Astrocyte (in vitro differentiated cells and primary cell): ENCODE data around the gene TEKT2. TPM values are rescaled to one million over a fixed set of nuclear protein-coding genes. Genes with fewer than 3 reads are reported as not detected.

Source experiments
- DNase-seq: peaks from one replicate; pipeline ENCODE4 v3.0.0-alpha.2; 2010; ENCODE audit warnings: low read depth
- FAIRE-seq: peaks from 2 replicates; lab custom pipeline; 2011; peaks lifted over from hg19 to GRCh38; lab: Jason Lieb, UNC
- H2AFZ ChIP-seq: 2 replicates; pipeline ENCODE4 v1.6.0; 2012; ENCODE audit warnings: low read depth, low read length, inconsistent platforms
- H3K27ac ChIP-seq: 2 replicates; pipeline ENCODE4 v1.5.1; 2011; ENCODE audit warnings: low read depth, low read length, inconsistent platforms
- H3K27me3 ChIP-seq: 2 replicates; pipeline ENCODE4 v1.6.0; 2011; ENCODE audit warnings: low read length, inconsistent platforms; ENCODE audit not compliant: insufficient read depth
- H3K36me3 ChIP-seq: 2 replicates; pipeline ENCODE4 v1.5.1; 2011; ENCODE audit warnings: low read length, inconsistent platforms; ENCODE audit not compliant: insufficient read depth
- H3K4me1 ChIP-seq: 2 replicates; pipeline ENCODE4 v1.5.1; 2011; ENCODE audit warnings: low read length, inconsistent platforms; ENCODE audit not compliant: insufficient read depth
- H3K4me2 ChIP-seq: 2 replicates; pipeline ENCODE4 v1.6.0; 2012; ENCODE audit warnings: low read length, inconsistent platforms
- H3K4me3 ChIP-seq: 2 replicates; pipeline ENCODE4 v1.5.1; 2011; ENCODE audit warnings: low read depth, mild to moderate bottlenecking, low read length, inconsistent platforms; ENCODE audit not compliant: insufficient read depth
- H3K79me2 ChIP-seq: 2 replicates; pipeline ENCODE4 v1.6.0; 2012; ENCODE audit warnings: mild to moderate bottlenecking, low read length, inconsistent platforms; ENCODE audit not compliant: insufficient read depth
- H3K9ac ChIP-seq: 2 replicates; pipeline ENCODE4 v1.6.0; 2012; ENCODE audit warnings: mild to moderate bottlenecking, low read length, inconsistent platforms
- H3K9me3 ChIP-seq: 2 replicates; pipeline ENCODE4 v1.5.1; 2012; ENCODE audit warnings: low read depth, mild to moderate bottlenecking, low read length, inconsistent platforms; ENCODE audit not compliant: insufficient read depth
- H4K20me1 ChIP-seq: 2 replicates; pipeline ENCODE4 v1.6.0; 2012; ENCODE audit warnings: low read length, inconsistent platforms; ENCODE audit not compliant: insufficient read depth
- H3K27ac Mint-ChIP-seq: one replicate; pipeline ENCODE4 v1.8.0; 2021; ENCODE audit warnings: mild to moderate bottlenecking, mixed read lengths; ENCODE audit not compliant: unreplicated experiment
- H3K27me3 Mint-ChIP-seq: one replicate; pipeline ENCODE4 v1.8.0; 2021; ENCODE audit warnings: low read depth, mixed read lengths; ENCODE audit not compliant: unreplicated experiment
- H3K36me3 Mint-ChIP-seq: one replicate; pipeline ENCODE4 v1.8.0; 2021; ENCODE audit warnings: low read depth, mixed read lengths; ENCODE audit not compliant: unreplicated experiment
- H3K4me1 Mint-ChIP-seq: one replicate; pipeline ENCODE4 v1.8.0; 2021; ENCODE audit warnings: low read depth, mixed read lengths; ENCODE audit not compliant: unreplicated experiment
- H3K4me3 Mint-ChIP-seq: one replicate; pipeline ENCODE4 v1.8.0; 2021; ENCODE audit warnings: mild to moderate bottlenecking, moderate library complexity, mixed read lengths; ENCODE audit not compliant: unreplicated experiment
- H3K9me3 Mint-ChIP-seq: one replicate; pipeline ENCODE4 v1.8.0; 2021; ENCODE audit warnings: mild to moderate bottlenecking, mixed read lengths; ENCODE audit not compliant: unreplicated experiment
- EZH2 ChIP-seq: IDR thresholded peaks from 2 replicates; pipeline ENCODE4 v1.6.1; 2012; ENCODE audit warnings: mild to moderate bottlenecking, low read length, inconsistent platforms; ENCODE audit not compliant: insufficient read depth
- total RNA-seq: library from RNA; stranded (reverse); gene quantifications from 2 replicates; pipeline ENCODE4 v1.2.1, GENCODE V29; 2021
- TF ChIP-seq, protein P1 (sequence below): IDR thresholded peaks from 2 replicates; pipeline ENCODE4 v1.5.1; 2011; ENCODE audit warnings: low read depth, mild to moderate bottlenecking, inconsistent platforms, low read length, moderate library complexity; ENCODE audit not compliant: insufficient read depth

Gene TEKT2
- total RNA-seq, 1 donor from 2014 or later = 0.39 TPM

DNA sequence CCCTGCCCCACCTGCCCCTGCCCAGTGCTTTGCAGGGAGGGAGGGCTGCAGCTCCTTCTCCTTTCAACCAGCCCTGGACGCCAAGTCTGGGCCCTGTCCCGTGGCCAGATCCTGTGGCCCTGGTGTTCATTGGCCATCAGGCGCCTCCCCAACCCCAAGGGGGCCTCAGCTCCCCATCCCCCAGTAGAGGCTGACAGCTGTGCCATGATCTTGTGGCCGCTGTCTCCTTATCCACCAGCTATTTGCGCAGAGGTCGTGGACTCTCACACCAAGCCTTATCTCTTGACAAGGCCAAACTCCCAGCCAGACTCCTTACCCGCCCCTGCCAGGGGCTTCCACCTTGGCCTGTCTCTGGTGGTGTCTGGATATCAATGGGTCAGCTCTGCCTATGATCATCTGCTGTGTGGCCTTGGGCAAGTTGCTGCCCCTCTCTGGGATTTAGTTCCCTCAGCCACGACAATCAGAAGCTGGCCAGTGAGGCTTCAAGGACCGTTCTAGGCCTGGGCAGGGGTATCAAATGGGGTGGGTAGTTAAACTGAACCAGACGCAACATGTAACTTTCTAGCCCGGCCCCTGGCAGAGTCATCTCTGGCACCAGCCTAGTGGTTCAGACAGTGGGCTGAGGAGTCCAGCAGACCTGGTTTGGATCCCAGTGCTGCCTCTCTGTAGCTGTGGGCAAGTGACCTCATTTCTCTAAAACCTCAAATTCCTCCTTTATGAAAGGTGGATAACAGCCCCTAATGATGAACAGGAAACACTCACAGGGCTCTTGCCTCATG lies 44.4 kb downstream of the TEKT2 start:
- TF ChIP-seq, protein P1, sequence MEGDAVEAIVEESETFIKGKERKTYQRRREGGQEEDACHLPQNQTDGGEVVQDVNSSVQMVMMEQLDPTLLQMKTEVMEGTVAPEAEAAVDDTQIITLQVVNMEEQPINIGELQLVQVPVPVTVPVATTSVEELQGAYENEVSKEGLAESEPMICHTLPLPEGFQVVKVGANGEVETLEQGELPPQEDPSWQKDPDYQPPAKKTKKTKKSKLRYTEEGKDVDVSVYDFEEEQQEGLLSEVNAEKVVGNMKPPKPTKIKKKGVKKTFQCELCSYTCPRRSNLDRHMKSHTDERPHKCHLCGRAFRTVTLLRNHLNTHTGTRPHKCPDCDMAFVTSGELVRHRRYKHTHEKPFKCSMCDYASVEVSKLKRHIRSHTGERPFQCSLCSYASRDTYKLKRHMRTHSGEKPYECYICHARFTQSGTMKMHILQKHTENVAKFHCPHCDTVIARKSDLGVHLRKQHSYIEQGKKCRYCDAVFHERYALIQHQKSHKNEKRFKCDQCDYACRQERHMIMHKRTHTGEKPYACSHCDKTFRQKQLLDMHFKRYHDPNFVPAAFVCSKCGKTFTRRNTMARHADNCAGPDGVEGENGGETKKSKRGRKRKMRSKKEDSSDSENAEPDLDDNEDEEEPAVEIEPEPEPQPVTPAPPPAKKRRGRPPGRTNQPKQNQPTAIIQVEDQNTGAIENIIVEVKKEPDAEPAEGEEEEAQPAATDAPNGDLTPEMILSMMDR = no peak
- TF ChIP-seq EZH2 = no peak
- peaks cover 12% of the 10 kb centered on the region for H3K4me1 ChIP-seq
- Mint-ChIP-seq H3K9me3 (peaks cover 2% of the 10 kb centered on the region), H3K4me3 (peak overlapping the region; percentile 34), H3K27ac (peak overlapping the region; percentile 75), H3K4me1 (peaks cover 31% of the 10 kb centered on the region), H3K36me3 (no peaks in the 10 kb centered on the region), H3K27me3 (peaks cover 23% of the 10 kb centered on the region)
- no peak overlapping the region for H2AFZ ChIP-seq
- no peaks in the 10 kb centered on the region for H4K20me1 ChIP-seq
- peaks cover 10% of the 10 kb centered on the region for H3K27me3 ChIP-seq
- peak; percentile 85 for DNase-seq
- peak overlapping the region; percentile 36 for H3K27ac ChIP-seq
- H3K36me3 ChIP-seq = no peaks in the 10 kb centered on the region
- H3K4me3 ChIP-seq = no peak overlapping the region
- peak overlapping the region; percentile 12 for H3K4me2 ChIP-seq
- no peaks in the 10 kb centered on the region for H3K9me3 ChIP-seq
- H3K9ac ChIP-seq = peak overlapping the region; percentile 23
- no peak for FAIRE-seq
- no peaks in the 10 kb centered on the region for H3K79me2 ChIP-seq

DNA sequence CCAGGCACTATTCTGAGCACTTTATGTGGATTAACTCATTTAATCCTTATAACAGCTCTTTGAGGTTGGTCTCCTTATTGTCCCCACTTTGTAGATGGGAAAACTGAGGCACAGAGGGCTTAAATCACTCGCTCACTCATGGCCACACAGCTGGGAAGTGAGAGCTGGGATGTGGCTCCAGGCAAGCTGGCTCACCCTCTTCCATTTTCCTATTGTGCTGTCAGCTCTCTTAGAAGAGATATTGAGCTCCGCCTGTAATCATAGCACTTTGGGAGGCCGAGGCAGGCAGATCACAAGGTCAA lies 45.0 kb downstream of the TEKT2 start:
- DNase-seq = no peak
- no peaks in the 10 kb centered on the region for H3K9me3 ChIP-seq
- FAIRE-seq = no peak
- no peaks in the 10 kb centered on the region for H3K36me3 ChIP-seq
- peaks cover 17% of the 10 kb centered on the region for H3K4me1 ChIP-seq
- no peak overlapping the region for H3K27ac ChIP-seq
- Mint-ChIP-seq H3K9me3 (peaks cover 2% of the 10 kb centered on the region), H3K4me3 (no peak overlapping the region), H3K27me3 (peaks cover 18% of the 10 kb centered on the region), H3K27ac (peak overlapping the region; percentile 75), H3K36me3 (no peaks in the 10 kb centered on the region), H3K4me1 (peaks cover 29% of the 10 kb centered on the region)
- H3K9ac ChIP-seq = no peak overlapping the region
- no peaks in the 10 kb centered on the region for H3K79me2 ChIP-seq
- H4K20me1 ChIP-seq = no peaks in the 10 kb centered on the region
- TF ChIP-seq, protein P1 = no peak
- no peak for TF ChIP-seq EZH2
- no peak overlapping the region for H3K4me2 ChIP-seq
- H2AFZ ChIP-seq = no peak overlapping the region
- H3K27me3 ChIP-seq = peaks cover 9% of the 10 kb centered on the region
- no peak overlapping the region for H3K4me3 ChIP-seq

DNA sequence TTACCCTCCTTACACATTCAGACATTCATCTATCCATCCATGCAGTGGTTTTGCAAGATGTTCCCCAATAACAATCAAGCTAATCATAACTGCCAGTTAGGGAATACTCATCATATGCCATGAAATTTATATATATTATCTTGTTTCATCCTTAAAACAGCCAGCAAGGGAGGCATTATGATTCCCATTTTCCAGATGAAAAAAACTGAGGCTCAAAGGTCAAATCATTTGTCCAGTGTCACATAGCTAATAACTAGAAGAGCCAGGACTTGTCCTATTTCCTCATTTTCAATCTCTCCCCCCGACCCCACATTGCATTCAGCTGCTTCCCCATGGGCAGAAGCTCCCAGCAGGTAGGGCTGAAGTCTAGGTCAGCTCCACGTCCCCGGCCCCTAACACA lies 48.1 kb downstream of the TEKT2 start:
- H4K20me1 ChIP-seq = no peaks in the 10 kb centered on the region
- no peak overlapping the region for H2AFZ ChIP-seq
- H3K36me3 ChIP-seq = peaks cover 4% of the 10 kb centered on the region
- Mint-ChIP-seq H3K36me3 (peaks cover 5% of the 10 kb centered on the region), H3K9me3 (no peaks in the 10 kb centered on the region), H3K4me3 (no peak overlapping the region), H3K4me1 (peaks cover 40% of the 10 kb centered on the region), H3K27me3 (no peaks in the 10 kb centered on the region), H3K27ac (no peak overlapping the region)
- H3K4me1 ChIP-seq = peaks cover 41% of the 10 kb centered on the region
- H3K9me3 ChIP-seq = no peaks in the 10 kb centered on the region
- H3K4me2 ChIP-seq = no peak overlapping the region
- H3K27me3 ChIP-seq = no peaks in the 10 kb centered on the region
- FAIRE-seq (no peak), DNase-seq (no peak)
- no peak for TF ChIP-seq EZH2
- TF ChIP-seq, protein P1 = no peak
- no peak overlapping the region for H3K9ac ChIP-seq
- no peaks in the 10 kb centered on the region for H3K79me2 ChIP-seq
- no peak overlapping the region for H3K27ac ChIP-seq
- no peak overlapping the region for H3K4me3 ChIP-seq
